SU-DHL-6 (cell line): ENCODE data around the gene WBP4.

Experiments
- H2AFZ ChIP-seq: fragments of 200-600 bp; sonication (generic); 2 replicates; pipeline ENCODE4 v1.6.1; 2014; ENCODE audit warnings: low read depth, mild to moderate bottlenecking, moderate library complexity, mixed read lengths, antibody characterized with exemption, low read length; ENCODE audit not compliant: severe bottlenecking
- H3F3A ChIP-seq: fragments of 200-600 bp; shearing (Covaris generic); 2 replicates; pipeline ENCODE4 v1.6.0; 2016; ENCODE audit warnings: antibody characterized with exemption, mild to moderate bottlenecking; ENCODE audit not compliant: insufficient read depth
- H3K27ac ChIP-seq: fragments of 200-600 bp; sonication (generic); 2 replicates; pipeline ENCODE4 v1.5.1; 2016; ENCODE audit warnings: low read depth, mild to moderate bottlenecking, low read length, moderate library complexity, mixed read lengths
- H3K27me3 ChIP-seq: fragments of 200-600 bp; sonication (generic), shearing (Covaris generic); 2 replicates; pipeline ENCODE4 v1.6.0; 2014; ENCODE audit warnings: mild to moderate bottlenecking, low read length
- H3K36me3 ChIP-seq: fragments of 200-600 bp; sonication (generic); 2 replicates; pipeline ENCODE4 v1.6.1; 2014; ENCODE audit warnings: mild to moderate bottlenecking, low read length, mixed read lengths
- H3K4me2 ChIP-seq: fragments of 300-600, 200-600 bp; shearing (Covaris generic), sonication (generic); 2 replicates; pipeline ENCODE4 v1.6.0; 2014; ENCODE audit warnings: low read length, low read depth, mild to moderate bottlenecking; ENCODE audit not compliant: poor library complexity, severe bottlenecking
- H3K4me3 ChIP-seq: fragments of 200-600 bp; sonication (generic); 2 replicates; pipeline ENCODE4 v1.5.1; 2014; ENCODE audit warnings: antibody characterized with exemption, low read length, mild to moderate bottlenecking, mixed read lengths; ENCODE audit not compliant: insufficient read depth, poor library complexity, severe bottlenecking
- H3K79me2 ChIP-seq: fragments of 200-600 bp; sonication (generic); 2 replicates; pipeline ENCODE4 v1.6.1; 2014; ENCODE audit warnings: mild to moderate bottlenecking, low read length, moderate library complexity; ENCODE audit not compliant: insufficient read depth
- H3K9ac ChIP-seq: fragments of 200-600 bp; sonication (generic); 2 replicates; pipeline ENCODE4 v1.7.0; 2014; ENCODE audit warnings: mild to moderate bottlenecking, low read length
- H3K9me2 ChIP-seq: fragments of 200-600 bp; sonication (generic); replicated peaks from 2 replicates; pipeline ENCODE4 v1.6.1; 2014; ENCODE audit warnings: low read length; ENCODE audit not compliant: insufficient read depth
- H3K9me3 ChIP-seq: fragments of 200-600 bp; sonication (generic); 2 replicates; pipeline ENCODE4 v1.6.1; 2014; ENCODE audit warnings: low read length, mixed read lengths; ENCODE audit not compliant: insufficient read depth
- H4K20me1 ChIP-seq: fragments of 200-600 bp; sonication (generic); 2 replicates; pipeline ENCODE4 v1.6.1; 2014; ENCODE audit warnings: low read depth, mild to moderate bottlenecking, antibody characterized with exemption, low read length, moderate library complexity, mixed read lengths
- CTCF ChIP-seq: fragments of 200-600 bp; sonication (generic); IDR thresholded peaks from one replicate; pipeline ENCODE4 v1.5.1; 2017; ENCODE audit warnings: antibody characterized with exemption, mild to moderate bottlenecking, low read length, moderate library complexity; ENCODE audit not compliant: insufficient read depth, poor library complexity, severe bottlenecking
- EZH2phosphoT487 ChIP-seq: fragments of 200-600 bp; sonication (generic), shearing (Covaris generic); conservative IDR thresholded peaks from 2 replicates; pipeline ENCODE4 v1.6.1; 2018; ENCODE audit warnings: mild to moderate bottlenecking, antibody characterized with exemption, low read length, moderate library complexity, mixed read lengths

Gene WBP4

DNA sequence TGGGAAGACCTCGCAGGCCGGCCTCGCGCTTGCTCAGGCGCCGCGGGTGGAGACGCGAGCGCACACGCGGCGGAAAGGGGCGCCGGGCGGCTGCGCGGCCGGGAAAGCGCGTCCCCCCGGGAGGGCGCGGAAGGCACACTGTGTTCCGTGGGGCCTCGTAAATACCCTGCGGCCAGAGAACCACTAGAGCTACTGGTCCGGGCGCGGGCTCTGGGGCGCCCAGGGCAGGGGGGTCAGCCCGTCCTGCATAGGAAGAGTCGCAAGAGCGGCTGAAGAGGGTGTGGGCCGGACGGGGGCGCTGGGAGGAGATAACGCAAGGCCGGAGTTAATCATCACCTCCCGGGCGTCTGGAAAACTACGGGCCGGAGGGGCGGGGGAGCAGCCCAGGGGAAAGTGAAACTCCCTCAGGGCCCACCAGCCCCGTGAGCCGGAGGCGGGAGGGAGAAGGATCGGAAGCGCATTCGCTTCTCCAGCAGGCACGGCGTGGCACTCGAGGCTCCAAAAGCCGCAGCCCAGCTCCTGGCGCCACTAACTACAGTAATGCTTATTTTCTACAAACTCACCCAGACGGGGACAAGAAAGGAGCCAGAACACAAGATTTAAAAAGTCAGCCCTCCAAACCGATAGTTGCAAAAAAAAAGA is 1.1 kb upstream of the WBP4 start:
- H3K4me2 ChIP-seq: peak overlapping the region; percentile 96
- peak overlapping the region; percentile 95 for H3K27ac ChIP-seq
- H3K9me3 ChIP-seq: no peaks in the 10 kb centered on the region
- no peaks in the 10 kb centered on the region for H3K27me3 ChIP-seq
- TF ChIP-seq CTCF: peak; percentile 37
- TF ChIP-seq EZH2phosphoT487: no peak
- peak overlapping the region; percentile 91 for H3K9ac ChIP-seq
- H3K36me3 ChIP-seq: peaks cover 21% of the 10 kb centered on the region
- H3K9me2 ChIP-seq: no peaks in the 10 kb centered on the region
- H2AFZ ChIP-seq: peak overlapping the region; percentile 55
- no peaks in the 10 kb centered on the region for H4K20me1 ChIP-seq
- H3K79me2 ChIP-seq: peaks cover 88% of the 10 kb centered on the region
- peaks cover 29% of the 10 kb centered on the region for H3F3A ChIP-seq
- peak overlapping the region; percentile 98 for H3K4me3 ChIP-seq

GRCh38 chr13:41060724-41061074 is 610 bp upstream of the WBP4 start:
- Histone ChIP-seq H3K4me3 (peak overlapping the region; percentile 98), H4K20me1 (no peaks in the 10 kb centered on the region), H3K79me2 (peaks cover 83% of the 10 kb centered on the region), H3K9ac (peak overlapping the region; percentile 91), H3K9me3 (no peaks in the 10 kb centered on the region), H3K27ac (peak overlapping the region; percentile 95), H3K4me2 (peak overlapping the region; percentile 96), H3K9me2 (no peaks in the 10 kb centered on the region), H3K27me3 (no peaks in the 10 kb centered on the region), H3F3A (peaks cover 29% of the 10 kb centered on the region), H2AFZ (peak overlapping the region; percentile 79), H3K36me3 (peaks cover 26% of the 10 kb centered on the region)
- TF ChIP-seq EZH2phosphoT487 (no peak), CTCF (no peak)

GRCh38 chr13:41061914-41062837 is 867 bp downstream of the WBP4 start:
- peak overlapping the region; percentile 79 for H2AFZ ChIP-seq
- H3K9ac ChIP-seq: peak overlapping the region; percentile 91
- H3K4me2 ChIP-seq: peak overlapping the region; percentile 96
- peaks cover 32% of the 10 kb centered on the region for H3K36me3 ChIP-seq
- H3K27me3 ChIP-seq: no peaks in the 10 kb centered on the region
- peak overlapping the region; percentile 98 for H3K4me3 ChIP-seq
- H3K27ac ChIP-seq: peak overlapping the region; percentile 95
- H3K79me2 ChIP-seq: peaks cover 68% of the 10 kb centered on the region
- no peaks in the 10 kb centered on the region for H4K20me1 ChIP-seq
- H3F3A ChIP-seq: peaks cover 29% of the 10 kb centered on the region
- no peak for TF ChIP-seq EZH2phosphoT487
- TF ChIP-seq CTCF: no peak
- no peaks in the 10 kb centered on the region for H3K9me3 ChIP-seq
- H3K9me2 ChIP-seq: no peaks in the 10 kb centered on the region
